Astrocyte of the spinal cord (primary cell): Measurements from ENCODE around the gene RIPPLY2.
"Not testable (repeated sequence)": the region's sequence is repeated elsewhere in the genome, so short reads cannot be mapped to it uniquely, and the experiment has no call there.

Experiments
- DNase-seq: peaks from one replicate; pipeline ENCODE4 v3.0.0; 2011; ENCODE audit warnings: low read depth, low spot score
- H3K4me3 ChIP-seq: 2 replicates; pipeline ENCODE4 v1.5.1; 2011; ENCODE audit warnings: low read depth, mild to moderate bottlenecking, low read length, moderate library complexity
- CTCF ChIP-seq: IDR thresholded peaks from 2 replicates; pipeline ENCODE4 v1.5.1; 2012; ENCODE audit warnings: low read depth, mild to moderate bottlenecking, low read length, inconsistent platforms
- in situ Hi-C: cut with HindIII; loops from 2 replicates; pipeline ENCODE4 v1.10.0; 2017; ENCODE audit warnings: low sequenced_read_pairs

RIPPLY2 gene

GRCh38 chr6:83853178-83854000, at the start of gene RIPPLY2:
TSS of gene RIPPLY2 (plus strand) at chr6:83853360. CDS start at chr6:83853417, 57 bp downstream.
- TF ChIP-seq CTCF: no peak
- peak within 1 kb of the TSS; percentile 47 for H3K4me3 ChIP-seq
- in situ Hi-C loops: no loop called here
- DNase-seq: peak; percentile 43

GRCh38 chr6:83803492-83803891, 49.7 kb upstream of the RIPPLY2 start:
- in situ Hi-C loops, DNase-seq, H3K4me3 ChIP-seq: not testable (repeated sequence)

- in situ Hi-C loops: no loop called here
- H3K4me3 ChIP-seq: no peak overlapping the region
- DNase-seq: no peak
- no peak for TF ChIP-seq CTCF
Measured at GRCh38 chr6:83804886-83805285, 48.3 kb upstream of the RIPPLY2 start.

GRCh38 chr6:83808005-83808404, 45.2 kb upstream of the RIPPLY2 start:
- in situ Hi-C loops: no loop called here
- no peak for DNase-seq
- no peak for TF ChIP-seq CTCF
- H3K4me3 ChIP-seq: no peak overlapping the region

GRCh38 chr6:83808926-83809325, 44.2 kb upstream of the RIPPLY2 start:
- TF ChIP-seq CTCF: no peak
- H3K4me3 ChIP-seq: no peak overlapping the region
- in situ Hi-C loops: no loop called here
- no peak for DNase-seq

- no peak for DNase-seq
- H3K4me3 ChIP-seq: no peak overlapping the region
- no peak for TF ChIP-seq CTCF
- in situ Hi-C loops: no loop called here
Measured at GRCh38 chr6:83812595-83812994, 40.6 kb upstream of the RIPPLY2 start.

GRCh38 chr6:83815631-83816272, 37.4 kb upstream of the RIPPLY2 start:
- TF ChIP-seq CTCF: no peak
- in situ Hi-C loops: no loop called here
- no peak for DNase-seq
- no peak overlapping the region for H3K4me3 ChIP-seq
